ENCODE data around the gene CXCL16.

- no peak for TF ChIP-seq PBX3 (IDR thresholded peaks at IDR 0.05)
- no peak for TF ChIP-seq POLR2A (IDR thresholded peaks at IDR 0.05; ENCODE audit: low read length)
- TF ChIP-seq JUNB (IDR thresholded peaks at IDR 0.05) = no peak
- TF ChIP-seq CTCF (IDR thresholded peaks at IDR 0.05) = no peak
These were observed 2.9 kb upstream of the CXCL16 start for GRCh38 chr17:4742629-4743028.
